Prostate gland (tissue), 2 donors: Measurements from ENCODE around the gene IQCE. TPM values are rescaled to one million over a fixed set of nuclear protein-coding genes. Genes with fewer than 3 reads are reported as not detected.

ENCODE experiments used
- DNase-seq: peaks from one replicate; pipeline ENCODE4 v3.0.0-alpha.2; 2019; ENCODE audit warnings: low spot score
- H3K27ac ChIP-seq, 2 donors: fragments of 200-600 bp; sonication (generic); 2 replicates each; pipeline ENCODE4 v1.5.1; 2017 to 2019
- H3K27me3 ChIP-seq: fragments of 200-600 bp; sonication (generic); replicated peaks from 2 replicates; pipeline ENCODE4 v1.5.1; 2019; ENCODE audit not compliant: insufficient read depth
- H3K36me3 ChIP-seq, 2 donors: fragments of 200-600 bp; sonication (generic); 1 replicate in 1 of 2; 2 replicates in 1 of 2; pipeline versions ENCODE4 v1.5.1 to v1.8.1; 2017 to 2019
- H3K4me1 ChIP-seq: fragments of 200-600 bp; sonication (generic); replicated peaks from 2 replicates; pipeline ENCODE4 v1.5.1; 2019
- H3K4me3 ChIP-seq, 2 donors: fragments of 200-600 bp; sonication (generic); 2 replicates each; pipeline ENCODE4 v1.5.1; 2017 to 2019
- H3K9me3 ChIP-seq: fragments of 200-600 bp; sonication (generic); 2 replicates; pipeline ENCODE4 v1.5.1; 2017
- POLR2A ChIP-seq: fragments of 450-650 bp; IDR thresholded peaks from one replicate; pipeline ENCODE4 v1.6.1; 2016; ENCODE audit warnings: antibody characterized with exemption, mild to moderate bottlenecking
- POLR2AphosphoS5 ChIP-seq: sonication (generic); formaldehyde crosslinking; IDR thresholded peaks from one replicate; pipeline ENCODE4 v1.6.1; 2017; ENCODE audit warnings: antibody characterized with exemption
- WGBS: methylation state at CpG from one replicate; pipeline ENCODE4 v1.1.5; 2018; 5-methylcytosine and 5-hydroxymethylcytosine counted together
- intact Hi-C: fragments of 100-400 bp; cut with DNase I; formaldehyde crosslinking; loops from one replicate; pipeline ENCODE4 v1.14.2; 2022
- total RNA-seq, 2 donors: library from RNA; depleted of rRNA; stranded (reverse); fragments of >200 nt; gene quantifications; one replicate each; pipeline ENCODE4 v1.1.0, GENCODE V29; 2016
- TF ChIP-seq, protein P1 (sequence below), 4 experiments: fragments of 200-600 bp in 2 of 4; fragments of 450-650 bp in 2 of 4; sonication (generic) in 2 of 4; IDR thresholded peaks; 1 replicate in 3 of 4; 2 replicates in 1 of 4; pipeline ENCODE4 v1.5.1; 2016 to 2019; ENCODE audit warnings: antibody characterized with exemption in 4 of 4, mild to moderate bottlenecking in 2 of 4, moderate library complexity in 2 of 4

The IQCE gene
- total RNA-seq, result 10 to 100 TPM; 20.2 to 41.9 TPM

- Histone ChIP-seq H3K4me1 (peaks cover 11% of the 10 kb centered on the region), H3K27me3 (no peaks in the 10 kb centered on the region), H3K27ac (peak within 1 kb of the TSS; percentile 57 to 61), H3K9me3 (no peaks in the 10 kb centered on the region), H3K36me3 (no peaks in the 10 kb centered on the region), H3K4me3 (peak within 1 kb of the TSS; percentile 86 to 92)
- TF ChIP-seq POLR2A (peak; percentile 42), POLR2AphosphoS5 (peak; percentile 95)
- TF ChIP-seq, protein P1, sequence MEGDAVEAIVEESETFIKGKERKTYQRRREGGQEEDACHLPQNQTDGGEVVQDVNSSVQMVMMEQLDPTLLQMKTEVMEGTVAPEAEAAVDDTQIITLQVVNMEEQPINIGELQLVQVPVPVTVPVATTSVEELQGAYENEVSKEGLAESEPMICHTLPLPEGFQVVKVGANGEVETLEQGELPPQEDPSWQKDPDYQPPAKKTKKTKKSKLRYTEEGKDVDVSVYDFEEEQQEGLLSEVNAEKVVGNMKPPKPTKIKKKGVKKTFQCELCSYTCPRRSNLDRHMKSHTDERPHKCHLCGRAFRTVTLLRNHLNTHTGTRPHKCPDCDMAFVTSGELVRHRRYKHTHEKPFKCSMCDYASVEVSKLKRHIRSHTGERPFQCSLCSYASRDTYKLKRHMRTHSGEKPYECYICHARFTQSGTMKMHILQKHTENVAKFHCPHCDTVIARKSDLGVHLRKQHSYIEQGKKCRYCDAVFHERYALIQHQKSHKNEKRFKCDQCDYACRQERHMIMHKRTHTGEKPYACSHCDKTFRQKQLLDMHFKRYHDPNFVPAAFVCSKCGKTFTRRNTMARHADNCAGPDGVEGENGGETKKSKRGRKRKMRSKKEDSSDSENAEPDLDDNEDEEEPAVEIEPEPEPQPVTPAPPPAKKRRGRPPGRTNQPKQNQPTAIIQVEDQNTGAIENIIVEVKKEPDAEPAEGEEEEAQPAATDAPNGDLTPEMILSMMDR (IDR thresholded peaks at IDR 0.05), result peak in 1 of 4 experiments; percentile 25
- 2% methylated on average over 53 of the region's 66 CpGs for WGBS
- DNase-seq, result peak; percentile 84
- intact Hi-C loops, result no loop called here
These were observed at the start of gene IQCE for GRCh38 chr7:2558629-2559282. Gene IQCE (plus strand): TSS chr7:2558979. CDS start chr7:2559182, 203 bp downstream.

DNA sequence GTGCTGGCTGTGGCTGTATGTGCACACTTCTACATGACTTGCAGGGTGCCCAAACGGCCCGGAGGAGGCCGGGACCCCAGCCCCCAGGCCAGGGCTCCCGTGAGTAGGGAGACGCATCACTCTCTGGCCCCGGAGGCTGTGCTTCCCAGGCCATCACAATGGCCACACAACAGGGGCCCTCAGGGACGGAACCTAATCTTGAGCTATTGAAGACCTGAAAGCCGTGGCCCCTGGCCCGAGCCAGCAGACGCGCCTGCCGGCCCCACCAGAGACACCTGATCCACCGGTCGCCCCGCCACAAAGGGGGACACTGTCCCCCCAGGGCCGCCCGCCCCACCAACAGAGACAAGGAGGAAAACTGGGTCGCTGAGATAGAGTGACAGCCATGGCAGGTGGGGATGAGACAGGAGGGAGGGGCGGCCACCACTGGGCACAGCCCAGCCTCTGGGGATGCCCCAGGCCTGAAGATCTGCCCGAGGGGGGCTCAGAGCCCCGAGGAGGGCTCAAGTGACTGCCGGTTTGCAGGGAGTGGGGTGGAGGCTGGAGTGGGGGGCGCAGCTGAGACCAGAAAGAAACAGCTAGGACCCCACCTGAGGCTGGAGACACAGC is 49.4 kb upstream of the IQCE start:
- H3K4me1 ChIP-seq, result peaks cover 36% of the 10 kb centered on the region
- H3K27ac ChIP-seq, result peak overlapping the region; percentile 37 to 85
- H3K4me3 ChIP-seq, result no peak overlapping the region
- TF ChIP-seq, protein P1 (IDR thresholded peaks at IDR 0.05), result no peak
- TF ChIP-seq POLR2A (no peak), POLR2AphosphoS5 (no peak)
- no peaks in the 10 kb centered on the region for H3K9me3 ChIP-seq
- H3K27me3 ChIP-seq, result no peaks in the 10 kb centered on the region
- H3K36me3 ChIP-seq, result no peaks in the 10 kb centered on the region
- intact Hi-C loops, result no loop called here
- WGBS, result 72% methylated on average over 18 of the region's 23 CpGs
- no peak for DNase-seq

- TF ChIP-seq POLR2A, result no peak
- TF ChIP-seq, protein P1 (IDR thresholded peaks at IDR 0.05), result no peak
- peak; percentile 43 for TF ChIP-seq POLR2AphosphoS5
- peak overlapping the region; percentile 85 to 87 for H3K27ac ChIP-seq
- WGBS, result 60% methylated on average over 13 of the region's 13 CpGs
- H3K27me3 ChIP-seq, result no peaks in the 10 kb centered on the region
- H3K4me1 ChIP-seq, result peaks cover 36% of the 10 kb centered on the region
- DNase-seq, result peak; percentile 65
- H3K4me3 ChIP-seq, result no peak overlapping the region
- H3K9me3 ChIP-seq, result no peaks in the 10 kb centered on the region
- intact Hi-C loops, result no loop called here
- H3K36me3 ChIP-seq, result no peaks in the 10 kb centered on the region
These were observed 48.5 kb upstream of the IQCE start for GRCh38 chr7:2510130-2510776.

DNA sequence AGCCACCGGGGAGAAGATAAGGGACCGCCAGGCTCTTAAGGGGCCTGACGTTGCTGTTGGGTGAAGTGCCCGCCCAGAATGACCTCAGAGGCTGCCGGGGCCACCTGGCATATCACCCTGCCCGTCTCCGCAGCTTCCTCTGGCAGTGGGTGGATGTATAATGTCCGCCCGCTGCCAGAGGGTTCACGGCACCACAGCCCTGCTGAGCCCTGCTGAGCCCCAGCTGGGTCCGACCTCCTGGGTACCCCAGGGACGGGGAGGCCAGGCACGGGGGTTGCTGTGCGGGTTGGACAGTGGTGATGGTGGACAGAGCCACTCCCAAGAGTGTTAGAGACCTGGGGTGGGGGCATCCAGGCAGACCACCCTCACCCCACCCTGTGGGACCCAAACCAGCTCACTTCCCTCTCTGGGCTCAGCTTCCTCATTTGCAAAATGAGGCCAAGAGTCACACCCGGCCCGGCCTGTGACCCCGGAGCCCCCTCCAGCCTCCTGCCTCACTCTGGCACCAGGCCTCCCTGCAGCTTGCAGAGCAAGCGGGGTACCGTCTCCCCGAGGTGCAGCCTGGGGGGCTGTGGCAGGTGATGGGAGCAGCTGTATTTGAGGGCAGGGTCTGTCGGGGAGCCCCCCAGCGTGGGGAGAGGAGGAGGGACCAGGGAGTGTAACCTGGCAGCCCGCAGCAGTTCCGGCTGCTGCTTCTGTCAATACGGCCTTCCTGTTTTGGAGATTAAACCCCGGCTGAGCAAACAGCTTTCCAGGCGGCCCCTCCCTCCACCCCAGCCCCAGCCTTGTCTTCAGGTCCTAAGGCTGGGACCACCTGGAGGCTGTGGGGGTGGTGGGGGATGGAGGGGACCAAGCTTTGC is 47.6 kb upstream of the IQCE start:
- peak; percentile 46 for TF ChIP-seq POLR2AphosphoS5
- TF ChIP-seq, protein P1 (IDR thresholded peaks at IDR 0.05), result no peak
- no peak for TF ChIP-seq POLR2A
- Histone ChIP-seq H3K27ac (peak overlapping the region; percentile 85 to 87), H3K9me3 (no peaks in the 10 kb centered on the region), H3K36me3 (no peaks in the 10 kb centered on the region), H3K4me1 (peaks cover 36% of the 10 kb centered on the region), H3K27me3 (no peaks in the 10 kb centered on the region), H3K4me3 (peak overlapping the region in 1 of 2 donors; percentile 2)
- peak; percentile 79 for DNase-seq
- WGBS, result 32% methylated on average over 17 of the region's 27 CpGs
- intact Hi-C loops, result no loop called here
